Right lobe of liver (tissue), 4 donors: ENCODE measurements around the gene PPM1A.

Source experiments
- CTCF ChIP-seq, 4 donors: fragments of 200-600 bp in 3 of 4; fragments of 450-650 bp in 1 of 4; IDR thresholded peaks; one replicate each; pipeline versions ENCODE4 v1.5.1 to v1.8.0; 2016 to 2022; ENCODE audit warnings: antibody characterized with exemption in 4 of 4, mild to moderate bottlenecking in 2 of 4
- POLR2A ChIP-seq: fragments of 450-650 bp; IDR thresholded peaks from one replicate; pipeline ENCODE4 v1.6.1; 2017; ENCODE audit warnings: antibody characterized with exemption, mild to moderate bottlenecking
- donor health status: DM: no; HTN: no; CAD: no.
- donor health status: DM: no; HTN: no; CAD: no.
- donor health status: DM: no; HTN: yes; CAD: no.

- TF ChIP-seq CTCF (IDR thresholded peaks at IDR 0.05) (no peak), POLR2A (no peak)
Measured at GRCh38 chr14:60214003-60214402, 35.0 kb upstream of the PPM1A start.
